Suprapubic skin (tissue), 4 donors: Measurements from ENCODE around the gene EPC2. TPM values are rescaled to one million over a fixed set of nuclear protein-coding genes. Genes with fewer than 3 reads are reported as not detected.

Experiments
- DNase-seq, 2 donors: peaks; one replicate each; pipeline ENCODE4 v3.0.0-alpha.2; 2019; ENCODE audit warnings: low spot score in 2 of 2
- H3K27ac ChIP-seq: fragments of 200-600 bp; sonication (generic); one replicate; pipeline ENCODE4 v1.5.1; 2019
- H3K27me3 ChIP-seq: fragments of 200-600 bp; sonication (generic); one replicate; pipeline ENCODE4 v1.5.1; 2019
- H3K36me3 ChIP-seq: fragments of 200-600 bp; sonication (generic); one replicate; pipeline ENCODE4 v1.5.1; 2019
- H3K4me1 ChIP-seq: fragments of 200-600 bp; sonication (generic); one replicate; pipeline ENCODE4 v1.5.1; 2019
- H3K4me3 ChIP-seq: fragments of 200-600 bp; sonication (generic); one replicate; pipeline ENCODE4 v1.5.1; 2019; ENCODE audit warnings: mild to moderate bottlenecking
- H3K9me3 ChIP-seq: fragments of 200-600 bp; sonication (generic); one replicate; pipeline ENCODE4 v1.5.1; 2019
- EP300 ChIP-seq: sonication (generic); formaldehyde crosslinking; IDR thresholded peaks from one replicate; pipeline ENCODE4 v1.6.1; 2017; ENCODE audit warnings: antibody characterized with exemption
- POLR2A ChIP-seq, 2 donors: fragments of 450-650 bp; IDR thresholded peaks; one replicate each; pipeline ENCODE4 v1.6.1; 2017; ENCODE audit warnings: antibody characterized with exemption in 2 of 2, mild to moderate bottlenecking in 2 of 2, moderate library complexity in 2 of 2
- POLR2AphosphoS5 ChIP-seq, 3 donors: sonication (generic); formaldehyde crosslinking; IDR thresholded peaks; one replicate each; pipeline ENCODE4 v1.6.1; 2017; ENCODE audit warnings: antibody characterized with exemption in 3 of 3
- WGBS: methylation state at CpG from one replicate; pipeline ENCODE4 v1.1.5; 2018; 5-methylcytosine and 5-hydroxymethylcytosine counted together
- total RNA-seq, 4 donors: library from RNA; depleted of rRNA; stranded (reverse); fragments of >200 nt; gene quantifications; one replicate each; pipeline ENCODE4 v1.1.0, GENCODE V29; 2016
- TF ChIP-seq, protein P1 (sequence below), 2 donors: fragments of 200-600 bp in 1 of 2; fragments of 450-650 bp in 1 of 2; sonication (generic) in 1 of 2; IDR thresholded peaks; one replicate each; pipeline ENCODE4 v1.5.1; 2016 to 2019; ENCODE audit warnings: antibody characterized with exemption in 2 of 2, mild to moderate bottlenecking in 1 of 2, moderate library complexity in 1 of 2

Gene EPC2
- total RNA-seq, 4 donors from 2014 or later, result 22.9 to 30.3 (median 26.9) TPM

DNA sequence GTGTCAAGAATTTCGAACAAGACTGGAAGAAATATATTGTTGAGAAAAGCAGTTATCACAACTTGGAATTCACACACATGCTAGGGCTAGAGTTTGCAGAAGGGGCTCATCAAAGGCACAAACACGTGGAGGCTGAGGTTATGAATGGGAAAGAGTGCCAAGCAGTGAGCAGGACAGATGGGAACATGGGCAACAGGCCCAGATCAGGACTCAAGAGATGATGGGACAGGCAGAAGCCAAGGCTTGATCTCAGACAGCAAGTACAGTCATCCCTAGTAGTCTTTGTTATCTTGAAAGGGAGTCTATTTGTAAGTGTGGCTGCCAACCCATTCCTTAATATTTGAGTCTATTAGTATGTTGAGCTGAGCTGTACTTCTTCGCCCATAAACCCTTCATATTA, 22.2 kb upstream of the EPC2 start:
- no peak overlapping the region for H3K4me3 ChIP-seq
- TF ChIP-seq EP300, result no peak
- TF ChIP-seq, protein P1, sequence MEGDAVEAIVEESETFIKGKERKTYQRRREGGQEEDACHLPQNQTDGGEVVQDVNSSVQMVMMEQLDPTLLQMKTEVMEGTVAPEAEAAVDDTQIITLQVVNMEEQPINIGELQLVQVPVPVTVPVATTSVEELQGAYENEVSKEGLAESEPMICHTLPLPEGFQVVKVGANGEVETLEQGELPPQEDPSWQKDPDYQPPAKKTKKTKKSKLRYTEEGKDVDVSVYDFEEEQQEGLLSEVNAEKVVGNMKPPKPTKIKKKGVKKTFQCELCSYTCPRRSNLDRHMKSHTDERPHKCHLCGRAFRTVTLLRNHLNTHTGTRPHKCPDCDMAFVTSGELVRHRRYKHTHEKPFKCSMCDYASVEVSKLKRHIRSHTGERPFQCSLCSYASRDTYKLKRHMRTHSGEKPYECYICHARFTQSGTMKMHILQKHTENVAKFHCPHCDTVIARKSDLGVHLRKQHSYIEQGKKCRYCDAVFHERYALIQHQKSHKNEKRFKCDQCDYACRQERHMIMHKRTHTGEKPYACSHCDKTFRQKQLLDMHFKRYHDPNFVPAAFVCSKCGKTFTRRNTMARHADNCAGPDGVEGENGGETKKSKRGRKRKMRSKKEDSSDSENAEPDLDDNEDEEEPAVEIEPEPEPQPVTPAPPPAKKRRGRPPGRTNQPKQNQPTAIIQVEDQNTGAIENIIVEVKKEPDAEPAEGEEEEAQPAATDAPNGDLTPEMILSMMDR (IDR thresholded peaks at IDR 0.05), result no peak
- no peak for DNase-seq
- H3K27ac ChIP-seq, result no peak overlapping the region
- H3K4me1 ChIP-seq, result no peaks in the 10 kb centered on the region
- WGBS, result 60% methylated on average over 3 of the region's 3 CpGs
- H3K27me3 ChIP-seq, result no peaks in the 10 kb centered on the region
- H3K36me3 ChIP-seq, result no peaks in the 10 kb centered on the region
- H3K9me3 ChIP-seq, result no peaks in the 10 kb centered on the region

DNA sequence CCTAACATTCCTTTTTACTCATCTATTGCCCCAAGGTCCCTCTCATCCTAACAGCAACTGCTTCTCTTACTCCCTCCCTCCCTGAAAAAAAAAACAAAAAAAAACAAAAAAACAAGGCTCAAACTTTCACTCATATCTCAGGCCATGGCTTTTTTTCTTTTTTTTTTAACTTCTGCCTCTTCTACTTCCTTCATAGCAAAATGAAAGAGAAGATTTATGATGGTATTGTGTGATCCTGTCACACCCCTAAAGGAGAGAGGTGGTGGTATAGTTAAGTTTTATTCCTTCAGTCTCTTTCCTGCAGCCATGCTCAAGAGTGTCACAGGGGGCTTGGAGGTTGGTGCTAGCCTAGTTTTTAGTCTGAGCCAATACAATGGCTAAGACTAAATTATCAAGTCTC, 21.5 kb upstream of the EPC2 start:
- no peak for TF ChIP-seq EP300
- TF ChIP-seq, protein P1 (IDR thresholded peaks at IDR 0.05), result no peak
- TF ChIP-seq POLR2A (IDR thresholded peaks at IDR 0.05), result no peak
- no peak for TF ChIP-seq POLR2AphosphoS5 (IDR thresholded peaks at IDR 0.05)
- no peak for DNase-seq

DNA sequence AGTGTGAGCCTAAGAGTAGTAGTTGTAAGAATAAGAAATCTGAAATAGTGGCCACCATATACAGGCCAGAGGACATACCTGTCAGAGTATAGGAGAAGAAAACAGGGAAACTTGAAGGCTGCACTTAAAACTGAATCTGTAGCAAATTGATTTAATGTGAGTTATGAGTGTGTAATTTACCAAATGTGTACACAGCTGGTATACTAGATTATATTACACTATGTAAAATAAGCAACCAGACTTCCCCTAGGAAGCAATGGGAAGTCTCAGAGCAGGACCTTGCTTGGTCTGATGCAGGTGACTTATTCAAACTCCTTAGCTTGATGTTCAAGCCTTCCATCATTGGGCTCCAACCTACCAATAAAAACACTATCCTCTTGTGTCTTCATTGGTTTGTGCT, 17.3 kb upstream of the EPC2 start:
- TF ChIP-seq, protein P1 (IDR thresholded peaks at IDR 0.05), result no peak
- TF ChIP-seq POLR2A (IDR thresholded peaks at IDR 0.05), result no peak
- TF ChIP-seq EP300, result no peak
- TF ChIP-seq POLR2AphosphoS5 (IDR thresholded peaks at IDR 0.05), result no peak
- no peaks in the 10 kb centered on the region for H3K27me3 ChIP-seq

More for the DNA sequence above, 21.5 kb upstream of the EPC2 start:
- Histone ChIP-seq H3K4me1 (no peaks in the 10 kb centered on the region), H3K4me3 (no peak overlapping the region), H3K27me3 (no peaks in the 10 kb centered on the region), H3K27ac (no peak overlapping the region), H3K36me3 (no peaks in the 10 kb centered on the region), H3K9me3 (no peaks in the 10 kb centered on the region)

GRCh38 chr2:148634749-148635148, 9.8 kb upstream of the EPC2 start:
- H3K9me3 ChIP-seq, result no peaks in the 10 kb centered on the region
- no peak overlapping the region for H3K27ac ChIP-seq
- H3K4me3 ChIP-seq, result no peak overlapping the region
- no peaks in the 10 kb centered on the region for H3K36me3 ChIP-seq
- WGBS, result 79% methylated on average over 2 of the region's 2 CpGs
- TF ChIP-seq, protein P1 (IDR thresholded peaks at IDR 0.05), result no peak
- TF ChIP-seq POLR2A (IDR thresholded peaks at IDR 0.05), result no peak
- TF ChIP-seq POLR2AphosphoS5 (IDR thresholded peaks at IDR 0.05), result no peak
- TF ChIP-seq EP300, result no peak
- no peak for DNase-seq
- no peaks in the 10 kb centered on the region for H3K27me3 ChIP-seq
- no peaks in the 10 kb centered on the region for H3K4me1 ChIP-seq

More for the DNA sequence above, 17.3 kb upstream of the EPC2 start:
- no peaks in the 10 kb centered on the region for H3K36me3 ChIP-seq
- H3K27ac ChIP-seq, result no peak overlapping the region
- H3K4me3 ChIP-seq, result no peak overlapping the region
- no peaks in the 10 kb centered on the region for H3K4me1 ChIP-seq
- DNase-seq, result no peak
- H3K9me3 ChIP-seq, result no peaks in the 10 kb centered on the region

- 89% methylated on average over 5 of the region's 5 CpGs for WGBS
- Histone ChIP-seq H3K27me3 (no peaks in the 10 kb centered on the region), H3K27ac (no peak overlapping the region), H3K4me3 (no peak overlapping the region), H3K36me3 (no peaks in the 10 kb centered on the region), H3K4me1 (peaks cover 11% of the 10 kb centered on the region), H3K9me3 (no peaks in the 10 kb centered on the region)
- TF ChIP-seq EP300, result no peak
- TF ChIP-seq POLR2A (IDR thresholded peaks at IDR 0.05), result no peak
- TF ChIP-seq POLR2AphosphoS5 (IDR thresholded peaks at IDR 0.05), result no peak
- TF ChIP-seq, protein P1 (IDR thresholded peaks at IDR 0.05), result no peak
- no peak for DNase-seq
Measured at GRCh38 chr2:148638543-148638942, 6.0 kb upstream of the EPC2 start.
